ENCODE data around the gene TMEM9. TPM values are rescaled to one million over a fixed set of nuclear protein-coding genes. Genes with fewer than 3 reads are reported as not detected.

The TMEM9 gene
- total and polyA plus RNA-seq, 2 experiments from 2014 or later: 70.3 to 81.0 TPM

DNA sequence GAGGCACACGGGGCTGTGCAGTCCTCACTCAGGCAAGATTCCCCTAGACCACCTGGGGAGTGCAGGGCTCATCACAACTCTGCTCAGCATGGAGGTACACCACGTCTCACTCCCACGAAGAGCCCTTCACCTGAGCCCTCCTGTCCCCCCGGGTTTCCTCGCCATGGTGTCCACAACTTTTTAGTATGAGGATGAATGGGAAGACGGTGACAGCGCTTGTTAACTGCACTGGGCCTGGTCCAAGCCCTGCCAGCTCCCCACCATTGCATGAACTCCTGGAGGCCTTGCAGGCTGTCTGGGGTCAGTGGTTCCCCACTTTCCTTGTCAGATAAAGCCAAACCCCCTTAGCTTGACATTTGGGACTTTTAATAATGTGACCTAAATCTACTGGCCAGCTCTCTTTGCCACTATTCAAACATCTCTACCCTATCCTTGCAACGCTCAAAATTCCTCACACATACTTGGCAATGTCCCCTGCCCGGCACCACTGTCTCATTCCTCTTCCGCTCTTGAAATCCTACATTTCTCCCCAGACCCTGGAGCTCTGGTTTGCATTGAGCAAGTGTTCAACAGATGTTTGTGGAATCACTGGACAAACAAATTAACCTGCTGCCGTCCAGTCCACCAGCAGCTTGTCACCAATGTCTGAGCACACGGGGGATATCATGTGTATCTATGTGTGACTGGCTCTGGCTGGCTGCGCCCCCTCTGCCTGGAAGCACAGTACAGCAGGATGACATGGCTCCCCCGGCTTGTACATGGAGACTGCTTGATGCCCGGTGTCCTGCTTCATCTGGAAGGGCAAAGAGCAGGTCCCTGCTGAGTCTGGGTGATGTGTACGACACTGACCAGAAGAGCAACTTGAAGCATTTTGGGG lies 11.2 kb downstream of the TMEM9 start:
- H4K20me1 ChIP-seq (ENCODE audit: insufficient read depth): no peaks in the 10 kb centered on the region
- no peaks in the 10 kb centered on the region for H3K27me3 ChIP-seq (replicated peaks; ENCODE audit: insufficient read depth)
- no peak overlapping the region for H2AFZ ChIP-seq
- H3K4me3 ChIP-seq: no peak overlapping the region
- H3K9ac ChIP-seq: no peak overlapping the region
- no peak for DNase-seq
- no peaks in the 10 kb centered on the region for H3K9me2 ChIP-seq (ENCODE audit: insufficient read depth)
- no peaks in the 10 kb centered on the region for H3K9me3 ChIP-seq (ENCODE audit: low read depth)
- H3K36me3 ChIP-seq (ENCODE audit: low read depth): peaks cover 5% of the 10 kb centered on the region; the same call in 1 of the 2 replicates
- no peaks in the 10 kb centered on the region for H3F3A ChIP-seq (ENCODE audit: insufficient read depth)
- H3K4me1 ChIP-seq (ENCODE audit: insufficient read depth): peaks cover 2% of the 10 kb centered on the region; the same call in 1 of the 2 replicates
- H3K4me2 ChIP-seq (ENCODE audit: unreplicated experiment): no peak overlapping the region
- H3K27ac ChIP-seq: no peak overlapping the region
- WGBS, 2 experiments (ENCODE audit: low coverage in 1 of 2, low lambda C conversion rate in 2 of 2, missing lambda C conversion rate in 2 of 2): 69% methylated on average over 16 of the region's 16 CpGs
- TF ChIP-seq EZH2phosphoT487 (IDR thresholded peaks at IDR 0.05; ENCODE audit: insufficient read depth, low read depth): no peak
- no peak for TF ChIP-seq EZH2 (IDR thresholded peaks at IDR 0.05; ENCODE audit: insufficient read depth, poor library complexity, severe bottlenecking)
- in situ Hi-C loops (cut with MboI): no loop called here
- no peaks in the 10 kb centered on the region for H3K79me2 ChIP-seq (ENCODE audit: insufficient read depth)

DNA sequence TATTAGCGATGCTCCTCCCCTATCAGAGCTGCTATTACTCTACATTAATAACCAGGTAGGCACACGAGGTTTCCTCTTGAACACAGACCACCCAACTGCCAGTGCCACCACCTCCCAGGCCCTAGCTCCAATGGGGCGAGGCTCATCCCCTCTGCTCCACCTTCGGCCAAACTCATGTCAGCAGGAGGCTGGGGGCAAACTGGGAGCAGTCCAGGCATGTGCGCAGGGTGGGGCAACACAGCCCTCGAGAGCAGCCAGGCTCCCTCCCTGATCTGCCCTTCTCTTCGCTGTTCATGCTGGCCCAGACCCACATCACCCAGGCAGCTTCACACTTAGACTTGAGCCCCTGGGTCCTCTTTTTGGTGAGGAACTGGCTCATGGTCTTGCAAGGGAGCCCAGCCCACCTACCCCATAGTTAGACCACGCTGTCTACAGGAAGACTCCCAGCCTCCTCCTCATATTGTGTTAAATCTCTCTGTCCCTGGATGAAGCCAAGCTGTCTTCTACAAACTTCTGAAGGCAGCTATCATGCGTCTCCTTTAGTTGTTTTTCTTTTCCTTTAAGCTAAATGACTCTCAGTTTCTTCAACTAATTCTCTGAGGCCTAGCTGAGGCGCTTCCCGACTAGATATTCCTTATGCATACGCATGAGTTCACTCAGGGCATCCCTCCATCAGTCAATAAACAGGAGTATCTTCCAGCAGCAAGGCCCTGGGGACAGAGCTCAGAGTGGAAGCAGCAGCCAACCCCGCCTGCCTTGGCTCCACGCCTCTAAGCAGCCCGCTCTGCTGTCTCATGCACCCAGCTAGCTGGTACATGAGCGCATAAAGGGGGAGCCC lies 12.0 kb downstream of the TMEM9 start:
- peaks cover 8% of the 10 kb centered on the region for H3K4me1 ChIP-seq (ENCODE audit: insufficient read depth)
- no peak overlapping the region for H3K4me3 ChIP-seq
- WGBS, 2 experiments (ENCODE audit: low coverage in 1 of 2, low lambda C conversion rate in 2 of 2, missing lambda C conversion rate in 2 of 2): 78 to 79% methylated on average over 16 of the region's 16 CpGs
- no peak overlapping the region for H3K4me2 ChIP-seq (ENCODE audit: unreplicated experiment)
- no peaks in the 10 kb centered on the region for H3K9me3 ChIP-seq (ENCODE audit: low read depth)
- no peaks in the 10 kb centered on the region for H3K79me2 ChIP-seq (ENCODE audit: insufficient read depth)
- no peaks in the 10 kb centered on the region for H3K9me2 ChIP-seq (ENCODE audit: insufficient read depth)
- no peak overlapping the region for H3K27ac ChIP-seq
- in situ Hi-C loops (cut with MboI): no loop called here
- H3K9ac ChIP-seq: no peak overlapping the region
- H2AFZ ChIP-seq: no peak overlapping the region
- H3K27me3 ChIP-seq (replicated peaks; ENCODE audit: insufficient read depth): no peaks in the 10 kb centered on the region
- TF ChIP-seq EZH2phosphoT487 (IDR thresholded peaks at IDR 0.05; ENCODE audit: insufficient read depth, low read depth) (no peak), EZH2 (IDR thresholded peaks at IDR 0.05; ENCODE audit: insufficient read depth, poor library complexity, severe bottlenecking) (no peak)
- DNase-seq: no peak
- peaks cover 5% of the 10 kb centered on the region; the same call in 1 of the 2 replicates for H3K36me3 ChIP-seq (ENCODE audit: low read depth)
- peaks cover 3% of the 10 kb centered on the region; the same call in 1 of the 2 replicates for H3F3A ChIP-seq (ENCODE audit: insufficient read depth)
- no peaks in the 10 kb centered on the region for H4K20me1 ChIP-seq (ENCODE audit: insufficient read depth)

DNA sequence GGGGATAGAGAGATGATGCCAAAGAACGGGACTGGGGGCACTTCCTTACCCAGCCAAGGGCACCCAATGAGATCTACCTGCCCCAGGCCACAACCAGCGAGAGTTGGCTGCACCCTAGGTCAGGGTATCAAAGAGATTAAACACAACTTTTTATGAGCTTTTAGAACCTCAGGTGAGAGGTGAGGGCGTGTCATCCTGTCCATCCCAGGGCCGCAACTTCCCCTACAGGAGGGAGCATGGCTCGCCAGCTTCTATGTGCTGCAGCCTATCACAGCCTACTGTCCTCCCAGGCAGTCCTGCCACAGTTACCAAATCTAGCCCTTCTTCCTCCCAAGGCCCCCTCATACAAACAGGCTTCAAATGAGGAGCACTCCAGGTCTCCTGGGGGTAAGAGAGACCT lies 12.9 kb downstream of the TMEM9 start:
- Histone ChIP-seq H3F3A (ENCODE audit: insufficient read depth) (peaks cover 9% of the 10 kb centered on the region), H4K20me1 (ENCODE audit: insufficient read depth) (no peaks in the 10 kb centered on the region), H3K27ac (no peak overlapping the region), H3K79me2 (ENCODE audit: insufficient read depth) (no peaks in the 10 kb centered on the region), H3K9ac (no peak overlapping the region), H3K27me3 (replicated peaks; ENCODE audit: insufficient read depth) (no peaks in the 10 kb centered on the region), H3K9me3 (ENCODE audit: low read depth) (no peaks in the 10 kb centered on the region), H3K9me2 (ENCODE audit: insufficient read depth) (no peaks in the 10 kb centered on the region), H3K4me1 (ENCODE audit: insufficient read depth) (peaks cover 13% of the 10 kb centered on the region), H3K4me3 (no peak overlapping the region), H3K36me3 (ENCODE audit: low read depth) (peaks cover 5% of the 10 kb centered on the region; the same call in 1 of the 2 replicates), H2AFZ (no peak overlapping the region), H3K4me2 (ENCODE audit: unreplicated experiment) (no peak overlapping the region)
- in situ Hi-C loops (cut with MboI): no loop called here
- DNase-seq: no peak
- TF ChIP-seq EZH2phosphoT487 (IDR thresholded peaks at IDR 0.05; ENCODE audit: insufficient read depth, low read depth): no peak
- TF ChIP-seq EZH2 (IDR thresholded peaks at IDR 0.05; ENCODE audit: insufficient read depth, poor library complexity, severe bottlenecking): no peak
- WGBS, 2 experiments (ENCODE audit: low coverage in 1 of 2, low lambda C conversion rate in 2 of 2, missing lambda C conversion rate in 2 of 2): 94 to 98% methylated on average over 5 of the region's 5 CpGs

DNA sequence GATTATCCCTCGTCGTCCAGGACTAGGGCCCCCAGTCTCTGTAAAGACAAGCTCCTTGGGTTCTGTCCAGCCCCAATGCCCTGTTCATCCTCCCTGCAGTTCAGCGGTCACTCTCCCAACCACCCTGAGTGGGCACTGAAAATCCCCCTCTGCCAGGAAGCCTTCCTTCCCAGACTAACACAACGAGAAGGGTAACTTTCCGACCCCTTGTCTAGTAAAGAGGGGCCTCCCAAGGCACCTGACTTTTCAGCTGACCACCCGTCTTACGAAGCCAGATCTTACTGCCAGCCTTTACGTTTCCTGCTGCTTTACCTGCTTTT lies 13.4 kb downstream of the TMEM9 start:
- Histone ChIP-seq H3F3A (ENCODE audit: insufficient read depth) (peaks cover 9% of the 10 kb centered on the region), H3K9me3 (ENCODE audit: low read depth) (no peaks in the 10 kb centered on the region), H3K4me1 (ENCODE audit: insufficient read depth) (peaks cover 13% of the 10 kb centered on the region), H4K20me1 (ENCODE audit: insufficient read depth) (no peaks in the 10 kb centered on the region), H3K9me2 (ENCODE audit: insufficient read depth) (no peaks in the 10 kb centered on the region), H3K36me3 (ENCODE audit: low read depth) (peaks cover under 1% of the 10 kb centered on the region; the same call in 1 of the 2 replicates), H3K4me2 (ENCODE audit: unreplicated experiment) (no peak overlapping the region), H3K4me3 (no peak overlapping the region), H3K27me3 (replicated peaks; ENCODE audit: insufficient read depth) (no peaks in the 10 kb centered on the region), H2AFZ (no peak overlapping the region), H3K79me2 (ENCODE audit: insufficient read depth) (no peaks in the 10 kb centered on the region), H3K27ac (no peak overlapping the region), H3K9ac (no peak overlapping the region)
- TF ChIP-seq EZH2 (IDR thresholded peaks at IDR 0.05; ENCODE audit: insufficient read depth, poor library complexity, severe bottlenecking) (no peak), EZH2phosphoT487 (IDR thresholded peaks at IDR 0.05; ENCODE audit: insufficient read depth, low read depth) (no peak)
- no peak for DNase-seq
- in situ Hi-C loops (cut with MboI): no loop called here
- WGBS, 2 experiments (ENCODE audit: low coverage in 1 of 2, low lambda C conversion rate in 2 of 2, missing lambda C conversion rate in 2 of 2): 88 to 94% methylated on average over 8 of the region's 8 CpGs
